ENCODE measurements around the gene GIGYF1. TPM values are rescaled to one million over a fixed set of nuclear protein-coding genes. Genes with fewer than 3 reads are reported as not detected.

GIGYF1 gene
- total and polyA plus RNA-seq, 2 of the 4 experiments (the other 2 are of a cell fraction): 3.0 to 10.7 TPM

DNA sequence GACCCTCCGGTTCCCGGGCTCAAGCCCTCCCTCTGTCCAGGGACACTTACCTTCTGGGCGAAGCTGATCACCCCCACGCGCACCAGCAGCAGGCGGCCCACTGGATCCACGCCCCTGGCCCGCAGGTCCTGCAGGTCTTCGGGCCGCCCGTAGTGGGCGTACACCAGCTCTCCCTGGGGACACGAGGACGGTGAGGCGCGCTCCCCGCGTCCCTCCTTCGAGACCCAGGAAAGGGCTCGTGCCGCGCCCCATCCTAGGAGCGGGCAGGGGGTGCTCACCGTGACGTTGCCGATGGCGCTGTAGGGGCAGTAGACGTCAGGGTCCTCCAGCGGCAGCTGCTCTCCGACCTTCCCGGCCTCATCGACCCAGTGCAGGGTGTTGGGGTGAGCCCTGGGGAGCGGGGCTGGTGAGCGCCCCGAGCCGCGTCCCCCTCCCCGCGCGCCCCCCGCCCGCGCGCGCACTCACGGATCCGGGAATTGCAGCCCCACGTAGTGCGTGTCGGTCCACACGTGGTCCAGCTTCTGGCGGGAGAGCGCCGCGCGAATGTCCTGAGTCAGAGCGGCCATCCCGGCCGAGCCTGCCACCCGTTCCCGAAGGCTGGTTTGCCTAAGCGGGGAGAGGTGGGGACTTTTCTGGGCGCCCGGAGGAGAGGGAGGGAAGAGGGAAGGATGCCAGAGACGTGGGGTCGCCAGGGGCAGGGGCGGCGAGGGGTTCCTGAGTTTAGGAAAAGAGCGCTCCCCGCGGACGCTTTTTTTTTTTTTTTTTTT, 60.9 kb downstream of the GIGYF1 start:
- Histone ChIP-seq H2AFZ (replicated peaks; ENCODE audit: low read length, poor library complexity) (peak overlapping the region; percentile 87), H2BK15ac (ENCODE audit: low read depth, low read length) (no peak overlapping the region), H3K4me3 (ENCODE audit: insufficient read depth, low read depth, low read length) (peak overlapping the region; percentile 42), H3K27me3 (ENCODE audit: control insufficient read depth, insufficient read depth, low read length) (peaks cover 29% of the 10 kb centered on the region), H4K5ac (ENCODE audit: low read depth, low read length) (peak overlapping the region; percentile 7; the same call in 1 of the 2 replicates), H2AK5ac (ENCODE audit: low read depth, low read length) (no peak overlapping the region), H3K23ac (ENCODE audit: low read depth, low read length) (no peak overlapping the region), H3K14ac (replicated peaks; ENCODE audit: low read depth, low read length) (no peak overlapping the region), H3K79me1 (ENCODE audit: low read depth in 1 of 2, low read length in 2 of 2) (no peaks in the 10 kb centered on the region), H2BK20ac (ENCODE audit: low read depth, low read length) (no peak overlapping the region), H2BK5ac (ENCODE audit: low read depth, low read length, poor library complexity, severe bottlenecking) (no peak overlapping the region), H3K56ac (ENCODE audit: extremely low read depth, insufficient read depth, low read length) (no peak overlapping the region), H4K91ac (ENCODE audit: insufficient read depth, low read depth, low read length) (no peak overlapping the region; the same call in 1 of the 2 replicates), H3K9me1 (ENCODE audit: insufficient read depth, low read length) (no peaks in the 10 kb centered on the region), H3K9me3 (ENCODE audit: control insufficient read depth, insufficient read depth, low read length) (no peaks in the 10 kb centered on the region), H2BK120ac (ENCODE audit: low read depth, low read length) (no peak overlapping the region), H3K18ac (ENCODE audit: low read depth, low read length) (no peak overlapping the region), H4K20me1 (ENCODE audit: insufficient read depth, low read length) (no peaks in the 10 kb centered on the region), H3K36me3 (ENCODE audit: control insufficient read depth, insufficient read depth, low read length) (no peaks in the 10 kb centered on the region), H3K4me2 (ENCODE audit: low read depth, low read length) (peak overlapping the region; percentile 73), H4K8ac (ENCODE audit: low read depth in 2 of 2, low read length in 2 of 2) (no peak overlapping the region; a peak in 2 of 4 replicates), H3K4ac (ENCODE audit: low read depth, low read length) (0 out of 2 replicates have a peak overlapping the region, but pooled peaks have one; percentile 16), H3K9ac (ENCODE audit: low read depth, low read length) (peak overlapping the region; percentile 31; the same call in 1 of the 2 replicates), H3K27ac (ENCODE audit: insufficient read depth, low read length) (no peak overlapping the region; the same call in 1 of the 2 replicates), H3K4me1 (ENCODE audit: control insufficient read depth, insufficient read depth, low read length) (no peaks in the 10 kb centered on the region; the same call in 1 of the 2 replicates), H2AK9ac (replicated peaks; ENCODE audit: low read depth, low read length, poor library complexity) (peak overlapping the region; percentile 71)
- 4% methylated on average over 55 of the region's 72 CpGs; no CpG with 5 or more reads in 1 of the 2 experiments for WGBS, 2 experiments (ENCODE audit: extremely low coverage in 2 of 2, insufficient read length in 1 of 2)
- POLR2A ChIA-PET (ENCODE audit: unreplicated experiment): interaction anchor here (0.5 kb wide), 2 partner anchors 45 to 1195 kb away, joined by 5 to 6 read pairs; partner anchors contain the start of gene PTCD1
- dilution Hi-C loops (cut with HindIII; ENCODE audit: low sequenced_read_pairs, unreplicated experiment): no loop called here
- ATAC-seq (ENCODE audit: low read depth): peak; percentile 80
- no peak for TF ChIP-seq FOS (IDR thresholded peaks at IDR 0.05; ENCODE audit: low read depth, low read length)
- no peak for TF ChIP-seq SMC3 (IDR thresholded peaks at IDR 0.05; ENCODE audit: low read depth, low read length)
- peak; percentile 42; the same call in 1 of the 2 replicates for TF ChIP-seq MXI1 (IDR thresholded peaks at IDR 0.05; ENCODE audit: borderline replicate concordance, low read depth, low read length)
- no peak for TF ChIP-seq RCOR1 (IDR thresholded peaks at IDR 0.05; ENCODE audit: insufficient replicate concordance, low read length)
- TF ChIP-seq NFE2L2 (IDR thresholded peaks at IDR 0.05; ENCODE audit: low read depth, low read length): no peak
- TF ChIP-seq, protein P1, sequence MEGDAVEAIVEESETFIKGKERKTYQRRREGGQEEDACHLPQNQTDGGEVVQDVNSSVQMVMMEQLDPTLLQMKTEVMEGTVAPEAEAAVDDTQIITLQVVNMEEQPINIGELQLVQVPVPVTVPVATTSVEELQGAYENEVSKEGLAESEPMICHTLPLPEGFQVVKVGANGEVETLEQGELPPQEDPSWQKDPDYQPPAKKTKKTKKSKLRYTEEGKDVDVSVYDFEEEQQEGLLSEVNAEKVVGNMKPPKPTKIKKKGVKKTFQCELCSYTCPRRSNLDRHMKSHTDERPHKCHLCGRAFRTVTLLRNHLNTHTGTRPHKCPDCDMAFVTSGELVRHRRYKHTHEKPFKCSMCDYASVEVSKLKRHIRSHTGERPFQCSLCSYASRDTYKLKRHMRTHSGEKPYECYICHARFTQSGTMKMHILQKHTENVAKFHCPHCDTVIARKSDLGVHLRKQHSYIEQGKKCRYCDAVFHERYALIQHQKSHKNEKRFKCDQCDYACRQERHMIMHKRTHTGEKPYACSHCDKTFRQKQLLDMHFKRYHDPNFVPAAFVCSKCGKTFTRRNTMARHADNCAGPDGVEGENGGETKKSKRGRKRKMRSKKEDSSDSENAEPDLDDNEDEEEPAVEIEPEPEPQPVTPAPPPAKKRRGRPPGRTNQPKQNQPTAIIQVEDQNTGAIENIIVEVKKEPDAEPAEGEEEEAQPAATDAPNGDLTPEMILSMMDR (conservative IDR thresholded peaks at IDR 0.05; ENCODE audit: low read depth, low read length): peak; percentile 25; the same call in 1 of the 2 replicates
- TF ChIP-seq, protein P2, sequence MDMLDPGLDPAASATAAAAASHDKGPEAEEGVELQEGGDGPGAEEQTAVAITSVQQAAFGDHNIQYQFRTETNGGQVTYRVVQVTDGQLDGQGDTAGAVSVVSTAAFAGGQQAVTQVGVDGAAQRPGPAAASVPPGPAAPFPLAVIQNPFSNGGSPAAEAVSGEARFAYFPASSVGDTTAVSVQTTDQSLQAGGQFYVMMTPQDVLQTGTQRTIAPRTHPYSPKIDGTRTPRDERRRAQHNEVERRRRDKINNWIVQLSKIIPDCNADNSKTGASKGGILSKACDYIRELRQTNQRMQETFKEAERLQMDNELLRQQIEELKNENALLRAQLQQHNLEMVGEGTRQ (IDR thresholded peaks at IDR 0.05; ENCODE audit: low read depth, low read length): peak; percentile 77
- no peak for TF ChIP-seq MAFK (IDR thresholded peaks at IDR 0.05; ENCODE audit: low read depth, low read length)
- TF ChIP-seq, protein P3, sequence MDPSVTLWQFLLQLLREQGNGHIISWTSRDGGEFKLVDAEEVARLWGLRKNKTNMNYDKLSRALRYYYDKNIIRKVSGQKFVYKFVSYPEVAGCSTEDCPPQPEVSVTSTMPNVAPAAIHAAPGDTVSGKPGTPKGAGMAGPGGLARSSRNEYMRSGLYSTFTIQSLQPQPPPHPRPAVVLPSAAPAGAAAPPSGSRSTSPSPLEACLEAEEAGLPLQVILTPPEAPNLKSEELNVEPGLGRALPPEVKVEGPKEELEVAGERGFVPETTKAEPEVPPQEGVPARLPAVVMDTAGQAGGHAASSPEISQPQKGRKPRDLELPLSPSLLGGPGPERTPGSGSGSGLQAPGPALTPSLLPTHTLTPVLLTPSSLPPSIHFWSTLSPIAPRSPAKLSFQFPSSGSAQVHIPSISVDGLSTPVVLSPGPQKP (IDR thresholded peaks at IDR 0.05; ENCODE audit: borderline replicate concordance, low read depth, low read length): no peak
- peak; percentile 29 for DNase-seq
- in situ Hi-C loops (cut with MboI; ENCODE audit: low sequenced_read_pairs): no loop called here
- BruUV-seq (replicated peaks): no TSS peak
- intact Hi-C loops (cut with micrococcal nuclease): no loop called here
- CTCF ChIA-PET: interaction anchor here (1.4 kb wide), 1 partner anchor 15 kb away, joined by 3 read pairs; no protein-coding TSS in a partner anchor

Measured in IMR-90 (cell line).